Endothelial cell of umbilical vein (primary cell): ENCODE data around the gene KRT34. TPM values are rescaled to one million over a fixed set of nuclear protein-coding genes. Genes with fewer than 3 reads are reported as not detected.
"Not testable (repeated sequence)": the region's sequence is repeated elsewhere in the genome, so short reads cannot be mapped to it uniquely, and the experiment has no call there.

ENCODE experiments used
- BruUV-seq: library from RNA; stranded (reverse); fragments of 400-500 nt; replicated peaks from 2 replicates; lab custom pipeline; 2021; lab: Mats Ljungman, UMichigan
- CTCF ChIA-PET: fragments of 300-600, 350-600 bp; sonication (Branson Sonifier 250); formaldehyde crosslinking; loops from one replicate; lab custom pipeline; 2021; ENCODE audit warnings: antibody characterized with exemption, inconsistent platforms; lab: Charles Lee
- POLR2A ChIA-PET: fragments of 300-600, 350-600 bp; sonication (Branson Sonifier 250); formaldehyde crosslinking; loops from one replicate; lab custom pipeline; 2021; ENCODE audit warnings: antibody characterized with exemption, inconsistent platforms; lab: Charles Lee
- DNase-seq: peaks from one replicate; pipeline ENCODE4 v3.0.0-alpha.2; 2011; ENCODE audit warnings: low read depth, low spot score
- FAIRE-seq: peaks from 2 replicates; lab custom pipeline; 2011; peaks lifted over from hg19 to GRCh38; lab: Jason Lieb, UNC
- H2AFZ ChIP-seq: 2 replicates; pipeline ENCODE4 v1.6.0; 2012; ENCODE audit warnings: low read depth, low read length, control low read depth, inconsistent platforms
- H3K27ac ChIP-seq: 2 replicates; pipeline ENCODE4 v1.5.1; 2011; ENCODE audit warnings: low read depth, mild to moderate bottlenecking, control low read depth, low read length, moderate library complexity; ENCODE audit not compliant: insufficient read depth
- H3K27me3 ChIP-seq, 2 experiments: 2 replicates each; pipeline versions ENCODE4 v1.6.0 to v1.6.1; 2011; ENCODE audit warnings: low read length in 2 of 2, mixed read lengths in 1 of 2; ENCODE audit not compliant: control insufficient read depth in 2 of 2, insufficient read depth in 2 of 2
- H3K36me3 ChIP-seq, 2 experiments: 2 replicates in 1 of 2; 3 replicates in 1 of 2; pipeline ENCODE4 v1.5.1; 2011; ENCODE audit warnings: low read length in 2 of 2, mild to moderate bottlenecking in 1 of 2, moderate library complexity in 1 of 2; ENCODE audit not compliant: control insufficient read depth in 2 of 2, insufficient read depth in 2 of 2; ENCODE audit errors: extremely low read depth in 1 of 2
- H3K4me1 ChIP-seq: 3 replicates; pipeline ENCODE4 v1.5.1; 2011; ENCODE audit warnings: mild to moderate bottlenecking, low read length; ENCODE audit not compliant: control insufficient read depth, insufficient read depth; ENCODE audit errors: extremely low read depth
- H3K4me2 ChIP-seq: 2 replicates; pipeline ENCODE4 v1.6.1; 2011; ENCODE audit warnings: low read length, control low read depth, mixed read lengths; ENCODE audit not compliant: insufficient read depth
- H3K4me3 ChIP-seq, 3 experiments: fragments of 200-600 bp in 1 of 3; sonication (generic), shearing (Covaris generic) in 1 of 3; replicated peaks in 1 of 3; 2 replicates each; pipeline ENCODE4 v1.5.1; 2011 to 2016; ENCODE audit warnings: control low read depth in 3 of 3, low read length in 3 of 3, mild to moderate bottlenecking in 2 of 3, inconsistent platforms in 1 of 3, low read depth in 1 of 3, moderate library complexity in 1 of 3; ENCODE audit not compliant: insufficient read depth in 1 of 3
- H3K79me2 ChIP-seq: 2 replicates; pipeline ENCODE4 v1.6.0; 2012; ENCODE audit warnings: low read length, inconsistent platforms; ENCODE audit not compliant: control insufficient read depth, insufficient read depth
- H3K9ac ChIP-seq: replicated peaks from 2 replicates; pipeline ENCODE3; 2011; ENCODE audit warnings: low read length, control low read depth; ENCODE audit not compliant: insufficient read depth; ENCODE audit errors: extremely low read depth
- H3K9me1 ChIP-seq: replicated peaks from 3 replicates; pipeline ENCODE4 v1.6.0; 2011; ENCODE audit warnings: mild to moderate bottlenecking, low read length; ENCODE audit not compliant: control insufficient read depth, insufficient read depth; ENCODE audit errors: extremely low read depth
- H3K9me3 ChIP-seq: replicated peaks from 2 replicates; pipeline ENCODE4 v1.5.1; 2012; ENCODE audit warnings: low read length, inconsistent platforms; ENCODE audit not compliant: control insufficient read depth, insufficient read depth
- H4K20me1 ChIP-seq: replicated peaks from 2 replicates; pipeline ENCODE3; 2011; ENCODE audit warnings: mild to moderate bottlenecking, low read length; ENCODE audit not compliant: control insufficient read depth, insufficient read depth; ENCODE audit errors: extremely low read depth
- EZH2 ChIP-seq: IDR thresholded peaks from 2 replicates; pipeline ENCODE4 v1.6.1; 2012; ENCODE audit warnings: borderline replicate concordance, low read depth, mild to moderate bottlenecking, moderate library complexity, low read length, inconsistent platforms; ENCODE audit not compliant: severe bottlenecking
- FOS ChIP-seq: IDR thresholded peaks from 2 replicates; pipeline ENCODE4 v1.6.1; 2011; ENCODE audit warnings: mild to moderate bottlenecking, low read length, moderate library complexity, borderline replicate concordance; ENCODE audit not compliant: insufficient read depth
- GATA2 ChIP-seq: IDR thresholded peaks from 2 replicates; pipeline ENCODE4 v1.7.0; 2011; ENCODE audit warnings: low read depth, mild to moderate bottlenecking, moderate library complexity, mixed read lengths, low read length; ENCODE audit not compliant: insufficient read length, insufficient read depth
- JUN ChIP-seq: IDR thresholded peaks from 2 replicates; pipeline ENCODE4 v1.6.1; 2011; ENCODE audit warnings: borderline replicate concordance, low read depth; ENCODE audit not compliant: insufficient read length, insufficient read depth
- MAX ChIP-seq: IDR thresholded peaks from 2 replicates; pipeline ENCODE4 v1.6.1; 2011; ENCODE audit not compliant: insufficient read depth, insufficient read length
- MYC ChIP-seq: IDR thresholded peaks from one replicate; pipeline ENCODE4 v1.6.1; 2011; ENCODE audit warnings: mild to moderate bottlenecking, low read depth, low read length
- POLR2A ChIP-seq: IDR thresholded peaks from 2 replicates; pipeline ENCODE4 v1.6.1; 2012; ENCODE audit warnings: low read depth, mild to moderate bottlenecking, control low read depth, low read length
- POLR2AphosphoS5 ChIP-seq: IDR thresholded peaks from 2 replicates; pipeline ENCODE4 v1.6.1; 2012; ENCODE audit warnings: low read depth, mild to moderate bottlenecking, control low read depth, low read length, moderate library complexity; ENCODE audit not compliant: insufficient read depth
- dilution Hi-C: fragments of 300-500 bp; cut with MboI; formaldehyde crosslinking; loops from one replicate; pipeline ENCODE4 v1.15.0; 2019; ENCODE audit warnings: low sequenced_read_pairs; ENCODE audit not compliant: extremely low pct_ligation_motif_present
- intact Hi-C: fragments of 100-400 bp; cut with micrococcal nuclease; formaldehyde crosslinking; loops from one replicate; pipeline ENCODE4 v1.10.0; 2022
- polyA plus RNA-seq, 4 experiments: library from polyadenylated mRNA; depleted of rRNA in 3 of 4; stranded (reverse) in 3 of 4; unstranded in 1 of 4; fragments of >200 nt; gene quantifications; 2 replicates each; pipeline versions ENCODE4 v1.2.1 to v1.2.3, GENCODE V29; 2011 to 2012; ENCODE audit warnings: missing spikeins in 1 of 4
- total RNA-seq: library from RNA; stranded (reverse); gene quantifications from 2 replicates; pipeline ENCODE4 v1.2.3, GENCODE V29; 2021
- TF ChIP-seq, protein P1 (sequence below), 2 donors: IDR thresholded peaks; 1 replicate in 1 of 2; 2 replicates in 1 of 2; pipeline ENCODE4 v1.5.1; 2011; ENCODE audit warnings: low read length in 2 of 2, mild to moderate bottlenecking in 2 of 2, moderate library complexity in 2 of 2, control low read depth in 1 of 2, inconsistent platforms in 1 of 2, low read depth in 1 of 2; ENCODE audit not compliant: insufficient read depth in 1 of 2; ENCODE audit errors: extremely low read depth in 1 of 2

The KRT34 gene
- total and polyA plus RNA-seq, 2 donors (not counting 3 experiments of a cell fraction or from before 2014, with no cell fraction given): not detected

DNA sequence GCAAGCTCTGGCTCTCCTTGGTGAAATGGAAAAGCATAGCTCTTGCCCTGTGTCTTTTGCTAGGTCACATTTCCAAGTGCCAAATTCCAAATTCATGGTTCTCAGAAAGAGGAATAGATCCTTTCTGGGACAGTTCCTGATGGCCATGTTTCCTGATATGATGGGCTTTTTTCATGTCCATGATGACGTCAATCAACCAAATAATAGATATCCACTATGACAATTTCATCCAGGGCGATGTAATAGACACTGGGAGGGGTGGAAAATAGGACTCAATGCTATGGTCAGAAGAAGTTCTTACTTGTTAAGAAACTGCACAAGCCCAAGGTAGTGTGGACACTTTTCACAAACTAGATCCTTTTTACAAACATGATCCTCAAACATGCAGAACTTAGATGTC, 30.9 kb downstream of the KRT34 start:
- no peak overlapping the region for H3K4me2 ChIP-seq
- no peaks in the 10 kb centered on the region for H4K20me1 ChIP-seq
- no peaks in the 10 kb centered on the region for H3K9me1 ChIP-seq
- CTCF ChIA-PET: no interaction called here
- FAIRE-seq: no peak
- H3K27ac ChIP-seq: no peak overlapping the region
- no peak overlapping the region for H2AFZ ChIP-seq
- no peaks in the 10 kb centered on the region for H3K4me1 ChIP-seq
- H3K9ac ChIP-seq: no peak overlapping the region
- POLR2A ChIA-PET: no interaction called here
- BruUV-seq: no TSS peak
- dilution Hi-C loops: no loop called here
- DNase-seq: no peak
- peaks cover 1 to 2% of the 10 kb centered on the region in 2 experiments for H3K27me3 ChIP-seq
- no peaks in the 10 kb centered on the region for H3K9me3 ChIP-seq
- H3K4me3 ChIP-seq: no peak overlapping the region
- H3K79me2 ChIP-seq: no peaks in the 10 kb centered on the region
- intact Hi-C loops: no loop called here
- no peaks in the 10 kb centered on the region for H3K36me3 ChIP-seq
- no peak for TF ChIP-seq JUN
- no peak for TF ChIP-seq EZH2
- no peak for TF ChIP-seq GATA2
- TF ChIP-seq POLR2AphosphoS5: no peak
- TF ChIP-seq FOS: no peak
- TF ChIP-seq POLR2A: no peak
- TF ChIP-seq MYC: no peak
- TF ChIP-seq, protein P1, sequence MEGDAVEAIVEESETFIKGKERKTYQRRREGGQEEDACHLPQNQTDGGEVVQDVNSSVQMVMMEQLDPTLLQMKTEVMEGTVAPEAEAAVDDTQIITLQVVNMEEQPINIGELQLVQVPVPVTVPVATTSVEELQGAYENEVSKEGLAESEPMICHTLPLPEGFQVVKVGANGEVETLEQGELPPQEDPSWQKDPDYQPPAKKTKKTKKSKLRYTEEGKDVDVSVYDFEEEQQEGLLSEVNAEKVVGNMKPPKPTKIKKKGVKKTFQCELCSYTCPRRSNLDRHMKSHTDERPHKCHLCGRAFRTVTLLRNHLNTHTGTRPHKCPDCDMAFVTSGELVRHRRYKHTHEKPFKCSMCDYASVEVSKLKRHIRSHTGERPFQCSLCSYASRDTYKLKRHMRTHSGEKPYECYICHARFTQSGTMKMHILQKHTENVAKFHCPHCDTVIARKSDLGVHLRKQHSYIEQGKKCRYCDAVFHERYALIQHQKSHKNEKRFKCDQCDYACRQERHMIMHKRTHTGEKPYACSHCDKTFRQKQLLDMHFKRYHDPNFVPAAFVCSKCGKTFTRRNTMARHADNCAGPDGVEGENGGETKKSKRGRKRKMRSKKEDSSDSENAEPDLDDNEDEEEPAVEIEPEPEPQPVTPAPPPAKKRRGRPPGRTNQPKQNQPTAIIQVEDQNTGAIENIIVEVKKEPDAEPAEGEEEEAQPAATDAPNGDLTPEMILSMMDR (IDR thresholded peaks at IDR 0.05; ENCODE audit: extremely low read depth in 1 of 2, insufficient read depth in 1 of 2, low read depth in 1 of 2, low read length in 2 of 2): no peak
- TF ChIP-seq MAX: no peak

- H3K4me2 ChIP-seq, H3K9me3 ChIP-seq, FAIRE-seq, H3K27me3 ChIP-seq, dilution Hi-C loops, H2AFZ ChIP-seq, H3K79me2 ChIP-seq, intact Hi-C loops, H4K20me1 ChIP-seq, H3K27ac ChIP-seq, DNase-seq, H3K4me3 ChIP-seq, POLR2A ChIA-PET, H3K9ac ChIP-seq, H3K9me1 ChIP-seq, H3K36me3 ChIP-seq, BruUV-seq, H3K4me1 ChIP-seq: not testable (repeated sequence)
- CTCF ChIA-PET: interaction anchor here (2.3 kb wide), 1 partner anchor 28 kb away, joined by 9 read pairs; no protein-coding TSS in a partner anchor
Observed at GRCh38 chr17:41350381-41350878, 31.7 kb downstream of the KRT34 start, which contains the start of gene KRT33A. TSS of gene KRT33A (minus strand) at chr17:41350828. CDS start at chr17:41350767, 61 bp downstream.
